ENCODE measurements around the gene DDX60.

DNA sequence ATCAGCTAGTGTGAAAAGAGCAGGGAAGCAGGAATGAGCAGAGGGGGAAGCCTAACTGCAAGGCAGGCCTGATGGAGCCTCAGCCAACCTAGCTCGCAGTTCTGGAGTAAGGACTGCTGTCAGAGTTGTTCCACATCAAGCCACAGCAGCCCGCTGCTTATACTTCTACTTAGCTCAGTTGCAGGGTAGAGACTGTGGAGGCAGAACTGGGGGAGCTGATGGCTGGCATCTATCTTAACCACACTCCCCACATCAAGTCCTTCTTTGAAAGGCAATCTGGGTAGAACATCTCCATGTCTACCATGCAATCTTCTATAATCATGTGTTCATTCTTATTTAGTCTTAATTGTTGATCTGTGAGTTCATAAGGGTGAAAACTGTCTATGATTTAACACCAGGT is 46.1 kb downstream of the DDX60 start:
- TF ChIP-seq CTCF (IDR thresholded peaks at IDR 0.05) (no peak), POLR2AphosphoS5 (IDR thresholded peaks at IDR 0.05; ENCODE audit: low read depth, low read length) (no peak), SIN3A (IDR thresholded peaks at IDR 0.05; ENCODE audit: borderline replicate concordance, insufficient read depth, low read depth, low read length) (no peak)
